ENCODE data around the gene SIAH1. TPM values are rescaled to one million over a fixed set of nuclear protein-coding genes. Genes with fewer than 3 reads are reported as not detected.
A peak's percentile ranks its signal among the peaks of the same experiment; 100 is the strongest.

SIAH1 gene
- total and polyA plus RNA-seq, 7 donors: 10.4 to 26.0 (median 16.7) TPM

DNA sequence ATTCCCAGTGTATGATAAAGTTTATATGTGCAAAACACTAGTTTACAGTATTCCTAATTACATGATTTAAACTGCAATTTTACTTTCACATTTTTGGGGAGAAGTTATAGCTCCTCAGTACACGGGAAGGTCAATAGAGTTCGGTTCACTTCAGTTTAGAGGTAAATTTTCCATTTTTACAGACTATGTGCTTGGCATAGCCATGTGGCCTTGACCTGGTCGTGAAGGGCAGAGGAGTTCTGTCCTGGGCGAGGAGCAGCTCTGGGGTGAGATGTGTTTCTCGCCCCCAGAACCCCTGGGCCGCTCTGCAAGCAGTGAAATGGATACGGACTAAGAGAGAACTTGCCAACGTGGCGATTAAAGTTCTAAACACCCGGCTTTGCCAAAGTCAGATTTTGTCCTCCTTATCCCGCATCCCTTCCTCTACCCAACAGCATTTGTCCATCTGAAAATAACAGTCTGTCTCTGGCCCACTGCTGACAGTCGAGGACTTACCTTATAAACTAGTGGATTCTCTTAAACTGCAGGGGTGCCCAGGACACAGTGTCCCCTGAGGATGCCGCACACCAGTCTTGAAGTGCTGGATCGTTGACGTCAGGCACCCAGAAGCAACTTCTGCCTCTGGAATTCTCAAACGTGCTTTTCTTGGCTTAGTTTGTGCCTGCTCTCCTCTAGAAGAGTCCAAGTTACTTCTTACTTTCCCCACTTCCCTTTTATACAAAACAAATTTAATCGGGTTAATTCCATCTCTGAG lies 1.5 kb upstream of the SIAH1 start:
- Histone ChIP-seq H3K27me3 (ENCODE audit: insufficient read depth in 3 of 3, low read length in 2 of 3) (no peaks in the 10 kb centered on the region), H3K36me3 (ENCODE audit: insufficient read depth in 1 of 2, low read depth in 1 of 2) (no peaks in the 10 kb centered on the region), H3K27ac (peak overlapping the region; percentile 100), H3K9me3 (no peaks in the 10 kb centered on the region), H3K4me1 (peaks cover 25% of the 10 kb centered on the region), H3K4me3 (peak overlapping the region; percentile 74)
- DNase-seq: peak in 1 of 2 donors; percentile 56
- TF ChIP-seq, protein P1, sequence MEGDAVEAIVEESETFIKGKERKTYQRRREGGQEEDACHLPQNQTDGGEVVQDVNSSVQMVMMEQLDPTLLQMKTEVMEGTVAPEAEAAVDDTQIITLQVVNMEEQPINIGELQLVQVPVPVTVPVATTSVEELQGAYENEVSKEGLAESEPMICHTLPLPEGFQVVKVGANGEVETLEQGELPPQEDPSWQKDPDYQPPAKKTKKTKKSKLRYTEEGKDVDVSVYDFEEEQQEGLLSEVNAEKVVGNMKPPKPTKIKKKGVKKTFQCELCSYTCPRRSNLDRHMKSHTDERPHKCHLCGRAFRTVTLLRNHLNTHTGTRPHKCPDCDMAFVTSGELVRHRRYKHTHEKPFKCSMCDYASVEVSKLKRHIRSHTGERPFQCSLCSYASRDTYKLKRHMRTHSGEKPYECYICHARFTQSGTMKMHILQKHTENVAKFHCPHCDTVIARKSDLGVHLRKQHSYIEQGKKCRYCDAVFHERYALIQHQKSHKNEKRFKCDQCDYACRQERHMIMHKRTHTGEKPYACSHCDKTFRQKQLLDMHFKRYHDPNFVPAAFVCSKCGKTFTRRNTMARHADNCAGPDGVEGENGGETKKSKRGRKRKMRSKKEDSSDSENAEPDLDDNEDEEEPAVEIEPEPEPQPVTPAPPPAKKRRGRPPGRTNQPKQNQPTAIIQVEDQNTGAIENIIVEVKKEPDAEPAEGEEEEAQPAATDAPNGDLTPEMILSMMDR (IDR thresholded peaks at IDR 0.05): no peak
- intact Hi-C loops (cut with DNase I): loop anchor here in 1 of 2 donors (5.0 kb wide), 1 partner anchor 66 kb away; no protein-coding TSS in a partner anchor
- 46 to 77% (median 48%) methylated on average over 17 of the region's 17 CpGs for WGBS, 3 donors
- peak in 1 of 4 donors; percentile 28 for ATAC-seq

DNA sequence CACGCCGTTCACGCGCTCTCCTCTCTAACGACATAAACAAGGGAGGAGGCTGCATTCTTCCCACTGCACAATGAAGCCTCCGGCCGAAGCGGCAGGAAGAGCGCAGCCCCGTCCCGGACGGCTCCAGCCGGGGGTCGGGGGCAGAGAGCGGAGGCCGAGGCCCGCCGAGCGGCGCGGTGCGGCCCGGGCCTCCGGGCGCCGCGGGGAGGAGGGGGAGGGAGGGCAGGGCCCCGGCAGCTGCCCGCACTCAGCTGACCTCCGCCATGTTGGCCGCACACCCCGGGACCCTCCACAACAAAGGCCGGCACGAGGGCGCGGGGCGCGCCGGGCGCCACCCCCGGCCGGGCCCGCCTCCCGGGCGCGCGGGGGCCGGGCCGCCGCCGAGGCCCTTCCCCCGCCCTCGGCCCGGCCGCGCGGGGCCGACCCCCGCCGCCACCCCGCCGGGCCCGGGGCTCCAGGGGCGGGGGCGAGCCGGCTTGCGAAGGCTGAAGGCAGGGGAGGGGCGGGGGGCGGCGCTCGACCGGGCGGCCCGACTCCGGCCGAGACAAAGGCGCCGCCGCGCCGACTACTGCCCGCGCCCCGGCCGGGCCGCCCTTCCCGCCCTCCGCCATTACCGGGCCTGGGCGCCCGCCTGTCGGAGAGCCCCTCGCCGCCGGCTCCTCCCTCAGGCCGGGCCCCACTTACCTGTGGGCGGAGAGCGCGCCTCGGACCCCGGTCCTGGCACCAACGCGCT lies 527 bp downstream of the SIAH1 start:
- peak overlapping the region; percentile 100 for H3K27ac ChIP-seq
- no peaks in the 10 kb centered on the region for H3K27me3 ChIP-seq (ENCODE audit: insufficient read depth in 3 of 3, low read length in 2 of 3)
- WGBS, 3 donors: 0% methylated on average over 26 to 103 of the region's 103 CpGs
- TF ChIP-seq, protein P1 (IDR thresholded peaks at IDR 0.05): no peak
- intact Hi-C loops (cut with DNase I): loop anchor here in 1 of 2 donors (5.0 kb wide), 1 partner anchor 68 kb away; no protein-coding TSS in a partner anchor
- H3K36me3 ChIP-seq (ENCODE audit: insufficient read depth in 1 of 2, low read depth in 1 of 2): no peaks in the 10 kb centered on the region
- H3K4me3 ChIP-seq: peak overlapping the region; percentile 74
- no peaks in the 10 kb centered on the region for H3K9me3 ChIP-seq
- H3K4me1 ChIP-seq: peaks cover 44% of the 10 kb centered on the region
- ATAC-seq (peak; percentile 68 to 76 (median 70)), DNase-seq (peak; percentile 66 to 80)

DNA sequence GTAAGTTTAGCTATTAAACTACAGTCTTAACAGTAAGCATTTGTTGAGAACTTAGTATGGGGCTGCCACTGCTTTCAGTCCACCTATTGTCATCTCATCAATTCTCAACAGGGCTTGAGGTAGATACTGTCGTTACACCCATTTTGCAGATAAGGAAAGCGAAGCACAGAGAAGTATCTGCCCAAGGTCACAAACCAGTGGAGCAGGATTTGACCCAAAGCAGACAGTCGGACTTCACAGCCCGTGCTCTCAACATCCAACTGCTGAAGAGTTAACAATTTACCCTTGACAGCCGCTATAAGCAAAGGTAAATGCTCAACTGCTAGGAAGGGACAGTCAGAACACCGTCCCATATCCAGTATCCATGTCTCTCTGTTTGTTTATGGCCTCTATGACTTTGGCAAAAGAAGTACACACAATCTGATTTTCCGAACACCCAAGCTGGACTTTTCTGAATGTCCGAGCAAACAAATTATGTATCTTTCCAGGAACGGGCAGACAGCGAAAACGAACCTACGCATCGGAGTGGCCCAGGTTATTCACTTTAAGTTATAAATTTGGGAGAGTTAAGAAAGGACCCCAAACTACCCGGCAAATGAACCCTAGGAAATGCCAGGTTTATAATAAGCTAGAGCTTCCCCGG lies 1.2 kb downstream of the SIAH1 start:
- Histone ChIP-seq H3K4me1 (peaks cover 50% of the 10 kb centered on the region), H3K36me3 (ENCODE audit: insufficient read depth in 1 of 2, low read depth in 1 of 2) (no peaks in the 10 kb centered on the region), H3K4me3 (peak overlapping the region; percentile 74), H3K27me3 (ENCODE audit: insufficient read depth in 3 of 3, low read length in 2 of 3) (no peaks in the 10 kb centered on the region), H3K27ac (peak overlapping the region; percentile 100), H3K9me3 (no peaks in the 10 kb centered on the region)
- intact Hi-C loops (cut with DNase I): loop anchor here in 1 of 2 donors (2.0 kb wide), 1 partner anchor 15 kb away; no protein-coding TSS in a partner anchor
- ATAC-seq (peak in 3 of 4 donors; percentile 19 to 20 (median 20)), DNase-seq (no peak)
- TF ChIP-seq, protein P1 (IDR thresholded peaks at IDR 0.05): no peak
- 1 to 2% (median 2%) methylated on average over 15 of the region's 15 CpGs for WGBS, 3 donors

DNA sequence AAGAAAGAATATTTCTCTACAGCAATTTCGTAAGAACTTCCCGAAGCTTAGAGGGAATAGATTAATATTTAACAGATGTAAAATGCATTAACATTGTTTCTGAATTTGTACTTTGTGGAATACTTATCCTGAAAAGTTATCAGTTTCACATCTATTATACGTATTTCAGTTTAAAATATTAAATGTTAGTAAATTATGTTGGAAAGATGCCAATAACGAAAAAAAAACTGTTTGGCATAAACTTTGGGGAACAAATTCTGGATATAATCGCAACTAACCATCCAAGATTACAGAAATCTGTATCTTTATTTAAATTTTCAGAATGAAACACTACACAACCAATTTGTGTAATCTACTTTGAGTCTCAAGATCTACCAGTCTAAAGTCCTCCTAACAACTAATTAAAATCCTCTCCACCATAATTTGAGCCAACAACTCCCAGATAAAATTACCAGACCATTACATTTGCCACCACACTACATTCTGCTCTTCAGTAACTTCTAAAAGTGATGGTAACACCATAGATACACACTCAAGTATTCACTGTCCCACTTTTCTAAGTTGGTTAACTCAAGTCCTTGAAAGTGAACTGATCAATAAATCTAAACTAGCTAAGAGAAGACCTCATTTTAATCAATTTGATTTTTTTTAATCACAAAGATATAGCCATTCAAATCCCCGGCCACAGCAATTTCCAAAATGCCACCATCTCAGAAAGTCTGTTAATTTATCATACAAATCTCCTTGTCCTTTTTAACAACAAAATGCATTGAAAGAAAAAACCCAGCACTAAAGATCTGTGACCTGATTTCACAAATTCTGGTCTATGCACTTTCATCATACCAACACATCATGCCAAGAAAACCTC lies 2.0 kb downstream of the SIAH1 start:
- TF ChIP-seq, protein P1 (IDR thresholded peaks at IDR 0.05): no peak
- no peak for ATAC-seq
- peak overlapping the region; percentile 74 for H3K4me3 ChIP-seq
- peak overlapping the region; percentile 100 for H3K27ac ChIP-seq
- peaks cover 58% of the 10 kb centered on the region for H3K4me1 ChIP-seq
- H3K27me3 ChIP-seq (ENCODE audit: insufficient read depth in 3 of 3, low read length in 2 of 3): no peaks in the 10 kb centered on the region
- intact Hi-C loops (cut with DNase I): loop anchor here in 1 of 2 donors (2.0 kb wide), 1 partner anchor 14 kb away; no protein-coding TSS in a partner anchor
- no peak for DNase-seq
- 21 to 35% (median 21%) methylated on average over 6 of the region's 6 CpGs for WGBS, 3 donors
- H3K9me3 ChIP-seq: no peaks in the 10 kb centered on the region
- no peaks in the 10 kb centered on the region for H3K36me3 ChIP-seq (ENCODE audit: insufficient read depth in 1 of 2, low read depth in 1 of 2)

All from psoas muscle (tissue), 8 donors.